ENCODE data around the gene NACC1. TPM values are rescaled to one million over a fixed set of nuclear protein-coding genes. Genes with fewer than 3 reads are reported as not detected.

NACC1 gene
- total and polyA plus RNA-seq, 2 of the 13 experiments (the other 11 are each of a cell fraction or from before 2014, with no cell fraction given) = 31.8 to 42.3 TPM

GRCh38 chr19:13164343-13165161 lies 46.5 kb downstream of the NACC1 start (continued):
- TF ChIP-seq, protein P1, sequence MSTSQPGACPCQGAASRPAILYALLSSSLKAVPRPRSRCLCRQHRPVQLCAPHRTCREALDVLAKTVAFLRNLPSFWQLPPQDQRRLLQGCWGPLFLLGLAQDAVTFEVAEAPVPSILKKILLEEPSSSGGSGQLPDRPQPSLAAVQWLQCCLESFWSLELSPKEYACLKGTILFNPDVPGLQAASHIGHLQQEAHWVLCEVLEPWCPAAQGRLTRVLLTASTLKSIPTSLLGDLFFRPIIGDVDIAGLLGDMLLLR (CRISPR knock-in tag; IDR thresholded peaks at IDR 0.05) = no peak
- TF ChIP-seq ATM (IDR thresholded peaks at IDR 0.05; ENCODE audit: borderline replicate concordance) (no peak), ZNF841 (CRISPR knock-in tag; IDR thresholded peaks at IDR 0.05; ENCODE audit: borderline replicate concordance) (no peak), KLF15 (CRISPR knock-in tag; IDR thresholded peaks at IDR 0.05; ENCODE audit: borderline replicate concordance) (no peak; the same call in 1 of the 2 replicates), SMAD1 (CRISPR knock-in tag; IDR thresholded peaks at IDR 0.05; ENCODE audit: borderline replicate concordance, low read depth) (no peak), MXD4 (CRISPR knock-in tag; IDR thresholded peaks at IDR 0.05) (0 out of 2 replicates have a peak, but pooled peaks have one; percentile 23), KAT2B (IDR thresholded peaks at IDR 0.05; ENCODE audit: borderline replicate concordance, low read depth, low read length) (no peak), ZBTB1 (CRISPR knock-in tag; IDR thresholded peaks at IDR 0.05; ENCODE audit: borderline replicate concordance) (peak; percentile 65; the same call in 1 of the 2 replicates), GABPB1 (CRISPR knock-in tag; IDR thresholded peaks at IDR 0.05) (peak; percentile 90), ZNF354B (CRISPR knock-in tag; IDR thresholded peaks at IDR 0.05) (no peak), ZNF607 (CRISPR knock-in tag; IDR thresholded peaks at IDR 0.05; ENCODE audit: borderline replicate concordance) (peak; percentile 74; the same call in 1 of the 2 replicates), NFRKB (IDR thresholded peaks at IDR 0.05) (no peak), ZNF569 (CRISPR knock-in tag; IDR thresholded peaks at IDR 0.05; ENCODE audit: borderline replicate concordance) (no peak), ZSCAN29 (CRISPR knock-in tag; conservative IDR thresholded peaks at IDR 0.05) (no peak), SRSF4 (IDR thresholded peaks at IDR 0.05; ENCODE audit: low read depth, low read length, poor library complexity, severe bottlenecking) (no peak), SKI (IDR thresholded peaks at IDR 0.05; ENCODE audit: partially characterized antibody) (peak; percentile 49)
- TF ChIP-seq, protein P2, sequence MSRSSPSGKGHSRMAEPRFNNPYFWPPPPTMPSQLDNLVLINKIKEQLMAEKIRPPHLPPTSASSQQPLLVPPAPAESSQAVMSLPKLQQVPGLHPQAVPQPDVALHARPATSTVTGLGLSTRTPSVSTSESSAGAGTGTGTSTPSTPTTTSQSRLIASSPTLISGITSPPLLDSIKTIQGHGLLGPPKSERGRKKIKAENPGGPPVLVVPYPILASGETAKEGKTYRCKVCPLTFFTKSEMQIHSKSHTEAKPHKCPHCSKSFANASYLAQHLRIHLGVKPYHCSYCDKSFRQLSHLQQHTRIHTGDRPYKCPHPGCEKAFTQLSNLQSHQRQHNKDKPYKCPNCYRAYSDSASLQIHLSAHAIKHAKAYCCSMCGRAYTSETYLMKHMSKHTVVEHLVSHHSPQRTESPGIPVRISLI (CRISPR knock-in tag; IDR thresholded peaks at IDR 0.05; ENCODE audit: borderline replicate concordance) = no peak
- TF ChIP-seq, protein P3, sequence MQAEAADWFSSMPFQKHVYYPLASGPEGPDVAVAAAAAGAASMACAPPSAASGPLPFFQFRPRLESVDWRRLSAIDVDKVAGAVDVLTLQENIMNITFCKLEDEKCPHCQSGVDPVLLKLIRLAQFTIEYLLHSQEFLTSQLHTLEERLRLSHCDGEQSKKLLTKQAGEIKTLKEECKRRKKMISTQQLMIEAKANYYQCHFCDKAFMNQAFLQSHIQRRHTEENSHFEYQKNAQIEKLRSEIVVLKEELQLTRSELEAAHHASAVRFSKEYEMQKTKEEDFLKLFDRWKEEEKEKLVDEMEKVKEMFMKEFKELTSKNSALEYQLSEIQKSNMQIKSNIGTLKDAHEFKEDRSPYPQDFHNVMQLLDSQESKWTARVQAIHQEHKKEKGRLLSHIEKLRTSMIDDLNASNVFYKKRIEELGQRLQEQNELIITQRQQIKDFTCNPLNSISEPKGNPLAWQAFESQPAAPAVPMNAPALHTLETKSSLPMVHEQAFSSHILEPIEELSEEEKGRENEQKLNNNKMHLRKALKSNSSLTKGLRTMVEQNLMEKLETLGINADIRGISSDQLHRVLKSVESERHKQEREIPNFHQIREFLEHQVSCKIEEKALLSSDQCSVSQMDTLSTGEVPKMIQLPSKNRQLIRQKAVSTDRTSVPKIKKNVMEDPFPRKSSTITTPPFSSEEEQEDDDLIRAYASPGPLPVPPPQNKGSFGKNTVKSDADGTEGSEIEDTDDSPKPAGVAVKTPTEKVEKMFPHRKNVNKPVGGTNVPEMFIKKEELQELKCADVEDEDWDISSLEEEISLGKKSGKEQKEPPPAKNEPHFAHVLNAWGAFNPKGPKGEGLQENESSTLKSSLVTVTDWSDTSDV (CRISPR knock-in tag; IDR thresholded peaks at IDR 0.05) = peak; percentile 84; the same call in 1 of the 2 replicates

Measured in HepG2 (cell line).